Measurements from ENCODE around the gene TMEFF2.
"Not testable (repeated sequence)": the region's sequence is repeated elsewhere in the genome, so short reads cannot be mapped to it uniquely, and the experiment has no call there.

The TMEFF2 gene

DNA sequence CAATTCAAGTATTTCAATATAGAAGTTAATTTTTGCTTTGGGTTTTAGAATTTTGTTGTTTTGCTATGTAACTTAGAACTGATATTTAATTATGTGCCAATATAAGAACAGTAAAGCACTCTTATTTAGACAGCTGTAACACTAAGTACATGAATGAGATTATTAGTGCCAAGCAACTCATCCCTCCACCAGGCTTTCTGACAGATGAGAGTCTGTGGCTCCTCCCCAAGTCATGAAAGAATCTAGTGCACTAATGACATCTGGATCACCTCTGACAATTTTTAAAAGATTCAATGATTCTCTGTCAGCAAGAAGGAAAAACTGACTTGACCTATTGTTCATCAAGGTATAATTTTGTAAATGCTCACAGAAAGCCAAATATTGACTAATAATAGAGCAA is 67.8 kb downstream of the TMEFF2 start:
- DNase-seq, result no peak

DNA sequence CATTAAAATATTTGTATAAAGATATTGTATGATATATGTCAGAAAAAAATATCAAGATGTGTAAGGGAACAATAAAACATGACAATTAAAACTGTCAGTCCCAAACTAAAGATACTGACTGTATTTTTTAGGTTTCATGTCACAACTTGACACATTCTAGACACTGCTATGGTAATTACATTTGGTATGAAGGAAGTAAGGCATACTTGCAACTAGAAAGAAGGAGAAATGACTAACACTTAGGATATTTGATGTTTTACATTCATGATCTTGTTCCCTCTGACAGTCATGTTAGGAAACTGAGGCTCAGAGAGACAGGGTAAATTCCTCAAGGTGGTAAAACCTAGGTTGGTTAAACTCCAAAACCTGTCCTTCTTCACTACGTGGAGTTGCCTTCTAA is 68.3 kb downstream of the TMEFF2 start:
- DNase-seq, result no peak

DNA sequence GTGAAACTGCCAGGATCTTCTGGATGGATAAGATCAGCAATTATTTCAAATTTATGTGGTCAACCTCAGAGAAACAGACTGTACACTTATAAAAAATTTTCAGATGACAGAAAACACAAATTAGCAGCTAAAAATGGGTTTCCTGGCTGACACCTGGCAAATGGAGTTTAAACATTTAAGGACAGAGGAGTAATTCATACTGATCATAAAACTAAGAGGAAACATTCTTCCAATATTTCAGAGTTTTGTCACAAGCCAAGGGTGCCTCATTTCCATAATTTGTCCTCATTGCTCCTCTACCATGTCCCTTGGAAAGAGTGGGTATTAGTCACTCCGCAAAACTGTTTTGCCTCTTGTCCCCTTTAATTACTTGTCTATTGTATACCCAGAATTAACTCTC is 70.2 kb downstream of the TMEFF2 start:
- DNase-seq, result no peak

DNA sequence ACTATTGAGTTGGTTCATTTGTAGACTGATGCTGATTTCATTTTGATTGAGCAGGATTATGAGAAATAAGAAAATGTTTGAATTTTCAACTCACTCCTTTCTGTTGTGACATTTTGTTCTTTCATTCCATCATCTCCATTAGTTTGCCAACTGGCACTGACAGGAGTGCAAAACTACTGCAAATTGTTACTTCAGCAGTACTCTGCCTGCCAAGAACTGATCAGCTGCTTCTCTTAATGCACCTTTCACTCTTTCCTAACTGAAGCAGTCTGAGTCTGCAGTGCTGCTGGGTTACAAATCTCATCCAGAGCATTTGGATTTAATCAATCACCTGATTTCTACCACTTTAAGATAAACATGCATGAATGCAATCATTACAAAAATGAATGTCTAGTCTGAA is 70.9 kb downstream of the TMEFF2 start:
- no peak for DNase-seq

DNA sequence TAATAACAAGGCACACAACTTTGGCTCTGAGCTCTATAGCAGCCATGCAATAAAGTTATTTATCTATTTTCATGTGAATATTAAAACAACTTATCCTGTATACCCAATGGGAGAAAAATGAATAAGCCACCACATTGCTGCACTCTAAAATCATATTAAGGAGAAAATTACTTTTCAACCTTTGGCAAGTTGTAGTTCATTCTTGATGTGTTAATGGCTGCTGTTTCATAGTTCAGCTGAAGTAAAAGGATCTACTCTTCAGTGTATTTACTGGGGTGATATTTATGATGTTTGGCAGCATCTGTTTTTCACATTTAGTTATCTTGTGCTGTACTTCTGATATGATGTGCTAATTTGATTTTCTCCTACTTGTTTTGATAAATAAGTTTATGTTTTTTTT is 71.8 kb downstream of the TMEFF2 start:
- no peak for DNase-seq

DNA sequence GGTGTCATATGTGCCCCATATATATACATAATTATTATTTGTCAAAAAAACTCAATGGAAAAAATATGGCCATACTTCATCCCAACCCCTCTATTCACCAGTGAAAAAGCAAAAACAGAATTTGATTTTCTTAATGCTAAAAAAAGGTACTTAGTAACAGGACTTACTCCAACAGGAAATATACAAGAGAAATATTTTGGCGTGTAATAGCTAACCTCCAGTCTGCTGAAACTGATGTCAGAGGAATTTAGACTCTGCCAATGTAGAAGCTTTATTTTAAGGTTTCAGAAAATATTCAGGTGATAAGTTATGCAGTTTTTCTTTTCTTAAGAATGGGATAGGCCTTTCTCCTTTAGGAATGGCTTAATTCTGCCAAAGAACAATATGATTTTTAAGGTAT is 72.6 kb downstream of the TMEFF2 start:
- no peak for DNase-seq

DNA sequence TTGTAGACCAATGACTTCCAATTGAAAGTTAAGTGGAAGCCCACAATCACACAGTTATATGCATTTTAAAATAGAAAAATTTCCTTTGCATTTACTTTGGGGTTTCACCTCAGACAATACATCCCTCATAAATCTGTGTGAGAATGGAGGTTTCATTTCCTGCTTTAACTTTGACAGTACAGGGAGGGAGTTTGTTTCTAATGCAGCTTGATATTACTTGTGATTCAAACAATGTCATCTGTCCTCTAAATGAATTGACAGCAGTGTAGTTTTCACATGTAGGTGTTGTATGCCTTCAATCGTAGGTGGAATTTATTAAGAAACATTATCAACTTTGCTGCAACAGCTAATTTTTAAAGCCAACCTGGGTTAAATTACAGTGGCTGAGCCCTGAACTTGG is 75.2 kb downstream of the TMEFF2 start:
- DNase-seq, result no peak

DNA sequence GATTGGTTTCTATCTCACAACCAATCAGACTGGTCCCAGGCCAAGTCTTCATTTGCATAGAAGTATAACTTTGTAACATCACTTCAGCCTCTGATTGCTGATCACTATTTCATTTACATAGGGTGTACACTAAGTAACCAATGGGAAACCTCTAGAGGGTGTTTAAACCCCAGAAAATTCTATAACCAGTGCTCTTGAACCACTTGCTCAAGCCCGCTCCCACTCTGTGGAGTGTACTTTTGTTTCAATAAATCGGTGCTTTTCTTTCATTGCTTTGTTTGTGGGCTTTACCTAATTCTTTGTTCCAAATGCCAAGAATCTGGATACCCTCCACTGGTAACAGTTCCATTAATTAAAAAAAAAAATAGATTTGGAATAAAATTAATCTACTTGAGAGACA is 77.0 kb downstream of the TMEFF2 start:
- no peak for DNase-seq

DNA sequence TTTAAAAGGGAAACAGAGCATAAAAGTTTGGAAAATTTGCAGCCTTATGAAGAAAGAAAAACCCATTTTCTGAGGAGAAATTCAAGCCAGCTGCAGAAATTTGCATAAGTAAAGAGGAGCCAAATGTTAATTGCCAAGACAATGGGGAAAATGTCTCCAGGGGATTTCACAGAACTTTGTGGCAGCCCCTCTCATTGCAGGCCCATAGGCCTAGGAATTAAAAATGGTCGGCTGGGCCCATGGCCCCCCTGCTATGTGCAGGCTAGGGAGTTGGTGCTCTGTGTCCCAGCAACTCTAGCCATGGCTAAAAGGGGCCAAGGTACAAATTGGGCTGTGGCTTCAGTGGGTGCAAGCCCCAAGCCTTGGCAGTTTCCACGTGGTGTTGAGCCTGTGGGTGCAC is 83.2 kb downstream of the TMEFF2 start:
- DNase-seq, result not testable (repeated sequence)

DNA sequence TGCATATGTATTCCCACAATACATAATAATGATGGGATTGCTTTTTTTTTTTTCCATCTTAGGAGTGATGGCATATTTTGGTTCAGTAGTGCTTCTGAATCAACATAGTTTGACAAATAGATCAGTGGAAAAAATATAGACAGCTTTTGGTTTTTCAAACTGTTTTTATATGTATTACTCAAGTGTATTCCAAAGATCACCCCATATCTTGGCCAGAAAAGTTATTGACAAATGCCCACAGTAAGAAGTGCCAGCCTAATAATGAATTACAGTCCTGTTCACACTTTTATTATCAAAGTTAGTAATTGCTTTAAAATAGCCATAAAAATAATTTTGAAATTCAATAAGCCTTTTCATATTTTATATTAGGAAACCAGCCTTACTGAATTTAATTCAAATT is 95.0 kb downstream of the TMEFF2 start:
- DNase-seq, result no peak

DNA sequence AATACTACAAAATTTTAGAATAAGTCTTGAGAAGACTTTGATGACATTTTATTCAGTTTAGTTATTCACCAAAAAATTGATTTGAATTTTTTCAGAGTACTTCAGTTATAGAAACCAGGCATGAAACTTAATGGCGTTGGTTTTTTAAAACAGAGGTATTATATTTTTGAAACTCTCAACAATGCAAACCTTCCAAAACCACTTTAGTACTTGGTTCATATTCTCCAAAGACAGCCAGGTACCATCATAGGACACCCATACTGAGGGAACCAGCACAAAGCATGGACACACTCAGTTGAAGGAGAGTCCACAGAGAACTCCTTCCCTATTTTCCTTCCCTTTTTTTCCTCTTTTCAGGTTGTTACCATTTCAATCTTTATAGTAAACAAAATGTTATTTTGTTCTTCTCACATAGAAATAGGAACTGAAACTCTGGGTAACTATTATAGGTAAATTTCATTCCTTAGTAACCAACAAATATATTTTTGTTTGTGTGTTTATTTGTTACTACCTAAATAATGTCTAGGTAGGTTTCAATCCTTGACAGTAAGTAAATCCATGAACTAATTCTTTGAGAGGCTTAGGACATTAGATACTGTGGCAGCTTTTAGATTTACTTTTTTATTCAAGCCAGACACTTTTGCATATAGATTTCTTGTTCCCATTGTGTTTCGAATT is 95.8 kb downstream of the TMEFF2 start:
- DNase-seq, result no peak

DNA sequence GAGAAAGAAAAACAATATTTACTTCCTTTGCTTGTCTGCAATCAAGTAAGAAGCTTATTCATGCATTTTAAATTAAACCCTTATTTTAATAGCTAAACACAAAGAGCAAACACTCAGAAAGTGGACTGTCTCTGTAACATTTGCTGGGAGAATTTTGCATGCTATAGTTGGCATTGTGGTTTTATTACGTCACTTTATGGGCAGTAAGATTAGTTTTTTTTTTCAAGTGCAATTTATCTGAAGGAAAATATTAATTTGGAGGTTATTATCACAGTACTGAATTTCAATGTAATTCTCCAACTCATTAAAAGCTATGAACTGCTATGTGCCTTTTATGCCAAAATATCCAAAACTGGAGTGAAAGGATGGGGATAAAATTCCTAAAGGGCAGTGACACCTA is 103.3 kb downstream of the TMEFF2 start:
- peak; percentile 47 for DNase-seq

DNA sequence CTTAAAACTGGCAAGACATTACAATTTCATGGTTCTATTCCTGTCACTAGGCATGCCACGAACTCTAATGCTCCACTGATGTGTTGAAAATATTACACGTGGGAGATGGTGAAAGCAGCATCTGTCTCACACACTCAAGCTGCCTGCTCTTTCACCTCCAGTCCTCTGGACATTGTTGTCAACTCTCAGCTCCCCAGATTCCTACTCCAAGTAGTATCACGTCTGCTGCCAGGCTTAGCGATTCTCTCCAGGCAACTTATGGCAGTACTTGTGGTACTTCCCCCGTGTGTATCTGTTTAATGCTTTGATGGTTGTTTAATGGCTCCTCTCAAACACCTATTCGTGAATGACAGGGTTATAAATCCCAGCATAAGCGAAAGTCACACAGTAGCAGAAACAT is 103.8 kb downstream of the TMEFF2 start:
- peak; percentile 47 for DNase-seq

DNA sequence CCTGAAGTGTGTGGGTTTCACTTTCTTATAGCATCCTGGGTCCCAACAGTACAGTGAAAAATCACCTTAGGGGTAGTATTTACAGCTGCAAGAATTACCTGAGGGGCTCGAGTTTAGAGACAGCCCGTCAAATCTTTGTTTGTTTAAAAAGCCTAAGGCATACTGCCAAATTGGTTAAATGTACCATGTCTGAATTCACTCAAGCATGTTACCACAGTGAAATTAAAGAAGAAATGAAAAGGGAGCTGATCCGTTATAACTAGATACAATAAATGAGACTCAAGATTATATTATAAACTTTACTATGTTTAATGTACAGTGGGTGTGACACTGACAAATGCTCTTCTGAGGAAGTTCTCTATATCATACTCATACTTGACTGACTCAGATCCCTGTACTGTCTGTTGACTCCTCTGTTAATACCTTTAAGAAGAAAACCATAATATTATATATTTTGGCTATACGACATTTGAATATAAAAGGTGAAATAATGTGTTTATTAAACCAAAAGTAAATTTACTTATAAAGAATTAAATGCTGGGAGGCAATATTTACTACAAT is 107.3 kb downstream of the TMEFF2 start:
- peak; percentile 88 for DNase-seq

DNA sequence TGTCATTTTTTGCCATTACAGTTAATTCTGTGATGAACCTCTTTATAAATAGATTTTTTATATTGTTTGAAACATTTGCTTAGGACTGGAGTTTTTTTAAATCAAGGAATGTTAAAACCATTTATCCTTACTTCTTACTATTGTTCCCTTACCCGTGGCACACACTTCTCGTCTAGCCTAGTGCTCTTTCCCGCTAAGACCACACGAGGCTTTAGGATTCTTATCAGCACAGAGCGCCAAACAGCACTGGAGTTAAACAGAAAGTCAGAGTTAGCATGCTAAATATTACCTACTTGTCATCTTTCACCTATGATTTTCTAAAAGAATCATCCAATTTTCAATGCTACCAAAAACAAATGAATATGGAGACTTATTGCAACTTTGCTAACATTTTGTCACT is 112.6 kb downstream of the TMEFF2 start:
- no peak for DNase-seq

DNA sequence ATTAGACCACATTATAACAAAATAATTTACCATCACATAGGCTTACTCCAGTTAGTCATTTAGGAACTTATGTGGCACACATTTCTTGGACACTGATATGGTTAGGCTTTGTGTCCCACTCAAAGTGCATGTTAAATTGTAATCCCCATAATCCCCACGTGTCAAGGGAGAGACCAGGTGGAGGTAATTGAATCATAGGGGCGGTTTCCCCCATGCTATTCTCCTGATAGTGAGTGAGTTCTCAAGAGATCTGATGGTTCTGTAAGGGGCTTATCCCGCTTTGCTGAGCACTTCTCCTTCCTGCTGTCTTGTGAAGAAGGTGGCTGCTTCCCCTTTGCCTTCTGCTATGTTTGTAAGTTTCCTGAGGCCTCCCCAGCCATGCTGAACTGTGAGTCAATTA is 114.6 kb downstream of the TMEFF2 start:
- not testable (repeated sequence) for DNase-seq

DNA sequence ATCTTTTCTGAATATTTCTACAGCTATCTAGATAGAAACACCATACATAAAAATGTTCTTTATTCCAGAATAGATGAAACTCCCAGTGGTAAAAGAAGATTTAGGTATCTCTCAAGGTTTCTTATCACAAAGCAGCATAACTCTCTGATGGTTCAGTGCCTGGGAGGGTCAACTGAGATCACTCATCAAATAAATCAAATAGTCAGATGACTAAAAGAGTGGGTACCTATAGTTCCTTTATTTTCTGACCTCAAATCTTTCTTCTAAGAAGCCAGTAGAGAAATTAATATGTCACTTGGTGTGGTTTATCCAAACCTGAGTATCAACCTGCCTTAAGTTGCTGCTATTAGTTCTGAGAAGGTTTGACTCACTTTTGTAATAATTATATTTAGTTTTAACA is 120.9 kb downstream of the TMEFF2 start:
- no peak for DNase-seq

DNA sequence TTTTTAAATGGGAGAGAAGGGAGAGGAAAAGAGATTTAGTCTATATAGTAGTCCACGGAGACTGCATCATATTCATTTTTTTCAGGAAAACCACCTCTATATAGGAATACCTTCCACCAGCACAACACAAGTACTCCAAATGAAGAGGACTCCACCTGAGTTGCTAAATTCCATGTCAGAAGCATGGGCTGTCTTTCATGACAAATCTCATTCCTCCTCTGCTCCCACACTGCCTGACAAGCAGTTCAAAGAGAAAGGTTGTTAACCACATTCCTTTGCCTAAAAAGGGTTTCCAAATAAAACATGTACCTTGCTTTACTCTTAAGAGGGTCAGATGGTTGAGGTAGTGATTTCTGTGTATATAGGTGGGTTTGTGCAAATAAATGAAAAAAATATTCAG is 122.0 kb downstream of the TMEFF2 start:
- no peak for DNase-seq

DNA sequence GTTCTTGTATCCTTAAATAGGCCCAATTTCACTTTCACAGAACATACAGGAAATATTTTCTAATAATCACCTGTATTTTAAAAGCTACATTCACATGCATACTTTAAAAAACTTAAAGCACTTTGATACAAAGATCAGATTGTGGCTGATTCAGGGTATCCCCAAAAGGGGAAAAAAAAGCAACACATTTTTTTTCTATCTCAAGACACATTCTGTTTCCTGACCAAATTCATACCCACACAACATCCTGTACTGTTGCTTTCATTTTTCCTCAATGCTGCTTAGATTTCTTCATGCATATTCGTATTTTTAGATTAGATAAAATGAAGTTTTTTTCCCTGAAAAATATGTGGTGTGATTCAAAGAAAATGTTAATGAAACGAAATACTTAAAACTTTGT is 122.5 kb downstream of the TMEFF2 start:
- DNase-seq, result no peak

DNA sequence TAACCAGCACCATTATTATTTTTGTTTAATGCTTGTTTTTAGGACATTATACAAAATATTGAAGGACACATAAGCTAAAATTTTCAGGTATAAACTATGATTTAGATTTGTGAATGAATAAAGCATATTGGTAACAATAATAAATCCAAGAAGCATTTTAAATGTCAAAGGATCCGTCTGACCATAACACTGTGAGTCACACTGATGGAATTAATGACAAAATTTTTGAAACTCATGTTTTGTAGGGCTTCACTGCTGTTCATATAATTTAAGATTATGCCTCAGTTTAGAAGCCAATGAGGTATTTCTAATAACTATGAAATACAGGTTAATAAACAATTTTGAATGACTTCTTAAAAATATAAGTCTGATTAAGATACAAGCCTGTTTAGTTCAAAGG is 124.6 kb downstream of the TMEFF2 start:
- DNase-seq, result no peak

DNA sequence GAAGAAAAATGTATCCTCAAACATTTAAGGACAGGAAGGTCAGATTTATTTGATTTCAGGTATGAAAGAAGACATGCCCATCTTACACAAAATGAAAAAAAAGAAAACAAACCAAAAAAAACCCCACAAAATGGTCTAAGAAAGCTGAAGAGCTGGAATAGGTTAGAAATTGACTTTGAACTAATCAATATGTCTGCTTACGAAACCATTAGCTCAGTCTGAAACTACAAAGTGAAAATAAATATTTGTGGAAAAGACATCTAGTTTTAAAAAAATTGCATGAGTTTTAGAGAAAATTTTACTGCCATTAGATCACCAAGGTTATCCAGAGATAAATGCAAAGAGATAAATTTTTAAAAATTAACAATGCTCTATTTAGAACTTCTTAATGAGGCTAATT is 125.3 kb downstream of the TMEFF2 start:
- DNase-seq, result no peak

DNA sequence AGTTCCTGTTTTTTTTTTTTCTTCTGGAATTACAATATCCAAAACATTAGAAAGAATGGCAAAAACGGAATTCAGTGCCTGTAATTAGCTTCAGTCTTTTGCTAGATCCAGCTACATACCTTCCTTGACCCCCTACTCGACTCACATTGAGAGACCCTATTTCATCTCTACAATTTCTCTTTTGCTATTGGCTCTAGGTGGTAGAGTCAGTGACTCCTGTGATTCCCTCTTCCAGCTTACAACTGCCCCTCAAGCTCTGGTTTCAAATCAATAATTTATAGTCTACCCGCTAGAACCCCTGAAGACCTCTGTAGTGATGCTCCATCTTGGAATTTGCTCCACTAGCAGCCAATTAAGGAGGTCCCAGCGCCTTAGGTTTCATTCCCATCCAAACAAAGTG is 125.8 kb downstream of the TMEFF2 start:
- no peak for DNase-seq

DNA sequence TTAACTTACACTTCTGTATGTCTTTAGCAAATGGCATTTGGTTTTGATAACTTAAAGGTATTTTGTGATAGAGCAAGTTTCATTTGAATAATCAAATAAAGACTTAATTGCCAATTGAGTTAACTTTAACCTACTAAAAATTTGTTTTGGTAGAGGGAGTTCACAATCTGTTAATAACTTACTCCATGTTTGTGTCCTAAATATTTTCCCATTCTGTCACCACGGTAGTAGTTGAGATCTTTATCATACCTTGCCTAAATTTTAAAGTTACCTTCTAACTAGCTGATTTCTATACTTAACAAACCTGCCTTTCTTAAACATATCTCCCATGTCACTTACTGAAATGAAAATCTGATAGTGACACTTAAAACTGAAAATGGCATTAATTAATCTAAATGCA is 127.1 kb downstream of the TMEFF2 start:
- no peak for DNase-seq

DNA sequence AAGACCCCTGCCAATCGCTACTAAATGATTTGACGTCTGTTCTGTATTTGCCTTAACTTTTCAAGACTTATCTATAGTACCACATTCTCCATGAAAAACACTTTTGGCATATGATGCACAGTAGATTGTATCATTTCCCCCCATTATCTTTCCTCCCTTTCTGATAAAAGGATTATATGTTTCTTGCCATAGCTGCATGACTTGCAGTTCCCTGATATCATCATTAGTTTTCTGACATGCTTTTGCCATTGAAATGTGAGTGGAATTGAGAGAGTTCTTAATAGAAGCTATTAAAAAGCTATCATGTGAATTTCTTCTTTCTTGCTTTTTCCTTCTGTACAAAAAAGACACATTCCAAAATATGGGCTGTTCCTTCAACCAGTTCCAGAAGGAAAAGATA is 130.3 kb downstream of the TMEFF2 start:
- no peak for DNase-seq

DNA sequence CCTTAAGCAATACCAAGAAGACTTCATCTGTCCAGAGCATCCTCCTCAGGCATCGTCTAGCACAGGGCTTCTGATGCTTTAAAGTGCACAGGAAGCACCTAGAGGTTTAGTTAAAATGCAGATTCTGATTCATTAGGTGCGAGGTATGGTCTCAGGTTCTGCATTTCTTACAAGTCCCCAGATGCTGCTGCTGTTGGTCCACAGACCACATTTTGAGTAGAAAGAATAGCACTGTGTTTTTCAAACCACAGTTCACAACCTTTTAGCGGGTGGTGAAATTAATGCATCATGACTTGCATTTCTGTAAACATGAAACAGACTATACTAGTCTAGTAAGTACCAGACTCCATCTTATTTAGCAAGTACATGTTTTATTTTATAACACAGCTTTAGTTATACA is 134.6 kb downstream of the TMEFF2 start:
- no peak for DNase-seq
